Stimulated activated CD8-positive, alpha-beta memory T cell treated with anti-CD3 and anti-CD28 coated beads, Interleukin-7, amount 100 ng/mL, for 48 hours (primary cell): ENCODE data around the gene MTCP1.

ENCODE experiments used
- DNase-seq, 2 donors: peaks; one replicate each; pipeline ENCODE4 v3.0.0-alpha.2; 2020; ENCODE audit warnings: low read depth in 1 of 2; ENCODE audit errors: extremely low read depth in 1 of 2

Gene MTCP1

GRCh38 chrX:155054255-155054654 lies 16.7 kb downstream of the MTCP1 start:
- DNase-seq, result no peak

GRCh38 chrX:155053656-155054055 lies 17.3 kb downstream of the MTCP1 start:
- no peak for DNase-seq

GRCh38 chrX:155052738-155053498 lies 18.0 kb downstream of the MTCP1 start:
- DNase-seq, result no peak

GRCh38 chrX:155048977-155049619 lies 21.8 kb downstream of the MTCP1 start:
- no peak for DNase-seq

GRCh38 chrX:155046811-155047528 lies 24.0 kb downstream of the MTCP1 start:
- no peak for DNase-seq

GRCh38 chrX:155046129-155046810 lies 24.7 kb downstream of the MTCP1 start:
- DNase-seq, result no peak

- no peak for DNase-seq
Observed at GRCh38 chrX:155035688-155036087, 35.2 kb downstream of the MTCP1 start.

GRCh38 chrX:155031657-155032056 lies 39.3 kb downstream of the MTCP1 start:
- DNase-seq, result no peak

GRCh38 chrX:155028877-155029291 lies 42.1 kb downstream of the MTCP1 start:
- DNase-seq, result no peak

- no peak for DNase-seq
Observed at GRCh38 chrX:155028129-155028528, 42.8 kb downstream of the MTCP1 start.

- DNase-seq, result peak in 1 of 2 donors; percentile 4
Observed at GRCh38 chrX:155027509-155028066, 43.3 kb downstream of the MTCP1 start.

GRCh38 chrX:155026727-155027508 lies 44.0 kb downstream of the MTCP1 start, which contains the start of gene FUNDC2:
FUNDC2 (plus strand) TSS chrX:155026844; CDS start chrX:155026939, 95 bp downstream.
- peak; percentile 84 to 91 for DNase-seq

GRCh38 chrX:155026420-155026726 lies 44.6 kb downstream of the MTCP1 start:
- no peak for DNase-seq

GRCh38 chrX:155023907-155024833 lies 46.8 kb downstream of the MTCP1 start:
- DNase-seq, result no peak

- no peak for DNase-seq
Observed at GRCh38 chrX:155022585-155022984, 48.4 kb downstream of the MTCP1 start, which contains the start of gene F8. F8 (minus strand) TSS chrX:155022723; CDS start chrX:155022552, 171 bp downstream.

GRCh38 chrX:155020591-155020990 lies 50.3 kb downstream of the MTCP1 start:
- no peak for DNase-seq
